Tibial artery (tissue), 4 donors: Measurements from ENCODE around the gene FUS.
"Not testable (repeated sequence)": the region's sequence is repeated elsewhere in the genome, so short reads cannot be mapped to it uniquely, and the experiment has no call there.

Experiments
- DNase-seq, 2 donors: peaks; one replicate each; pipeline ENCODE4 v3.0.0-alpha.2; 2019
- H3K27ac ChIP-seq, 2 donors: fragments of 200-600 bp; sonication (generic) in 1 of 2; 1 replicate in 1 of 2; 2 replicates in 1 of 2; pipeline ENCODE4 v1.5.1; 2018 to 2019; ENCODE audit warnings: mild to moderate bottlenecking in 1 of 2
- H3K27me3 ChIP-seq, 2 donors: fragments of 200-600 bp; sonication (generic) in 1 of 2; one replicate each; pipeline versions ENCODE4 v1.5.1 to v1.6.0; 2016 to 2019
- H3K36me3 ChIP-seq, 3 donors: fragments of 200-600 bp; sonication (generic) in 2 of 3; one replicate each; pipeline ENCODE4 v1.5.1; 2016 to 2019; ENCODE audit warnings: mild to moderate bottlenecking in 2 of 3
- H3K4me1 ChIP-seq, 4 donors: fragments of 200-600 bp; sonication (generic) in 2 of 4; 1 replicate in 3 of 4; 2 replicates in 1 of 4; pipeline ENCODE4 v1.5.1; 2016 to 2019
- H3K4me3 ChIP-seq, 2 donors: fragments of 200-600 bp; sonication (generic) in 1 of 2; 1 replicate in 1 of 2; 2 replicates in 1 of 2; pipeline ENCODE4 v1.5.1; 2018 to 2019; ENCODE audit warnings: mild to moderate bottlenecking in 2 of 2
- H3K9me3 ChIP-seq, 3 donors: fragments of 200-600 bp; sonication (generic) in 1 of 3; one replicate each; pipeline ENCODE4 v1.5.1; 2016 to 2019
- intact Hi-C: fragments of 100-400 bp; cut with DNase I; formaldehyde crosslinking; loops from one replicate; pipeline ENCODE4 v1.15.0; 2023; ENCODE audit warnings: low total_unique reads
- TF ChIP-seq, protein P1 (sequence below), 2 experiments: fragments of 200-600 bp in 1 of 2; fragments of 450-650 bp in 1 of 2; IDR thresholded peaks; one replicate each; pipeline ENCODE4 v1.5.1; 2017 to 2019; ENCODE audit warnings: antibody characterized with exemption in 2 of 2, mild to moderate bottlenecking in 1 of 2, moderate library complexity in 1 of 2

The FUS gene

DNA sequence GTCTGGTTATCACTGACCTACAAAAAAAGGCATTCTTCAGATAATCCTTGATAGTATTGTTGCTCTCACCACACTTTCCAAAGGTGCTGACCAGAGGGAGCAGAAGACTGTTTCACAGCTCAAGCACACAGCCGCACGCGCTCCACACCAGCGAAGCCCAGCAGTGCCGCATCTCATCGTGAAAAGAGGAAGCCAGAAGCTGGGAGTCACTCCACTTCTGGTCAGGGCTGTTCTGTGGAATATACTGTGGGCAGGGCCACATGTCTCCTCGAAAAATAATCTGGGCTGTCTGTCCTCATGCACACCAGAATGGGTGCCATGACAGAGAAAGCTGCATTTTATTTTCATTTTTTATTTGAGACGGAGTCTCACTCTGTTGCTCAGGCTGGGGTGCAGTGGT lies 22.8 kb upstream of the FUS start:
- TF ChIP-seq, protein P1, sequence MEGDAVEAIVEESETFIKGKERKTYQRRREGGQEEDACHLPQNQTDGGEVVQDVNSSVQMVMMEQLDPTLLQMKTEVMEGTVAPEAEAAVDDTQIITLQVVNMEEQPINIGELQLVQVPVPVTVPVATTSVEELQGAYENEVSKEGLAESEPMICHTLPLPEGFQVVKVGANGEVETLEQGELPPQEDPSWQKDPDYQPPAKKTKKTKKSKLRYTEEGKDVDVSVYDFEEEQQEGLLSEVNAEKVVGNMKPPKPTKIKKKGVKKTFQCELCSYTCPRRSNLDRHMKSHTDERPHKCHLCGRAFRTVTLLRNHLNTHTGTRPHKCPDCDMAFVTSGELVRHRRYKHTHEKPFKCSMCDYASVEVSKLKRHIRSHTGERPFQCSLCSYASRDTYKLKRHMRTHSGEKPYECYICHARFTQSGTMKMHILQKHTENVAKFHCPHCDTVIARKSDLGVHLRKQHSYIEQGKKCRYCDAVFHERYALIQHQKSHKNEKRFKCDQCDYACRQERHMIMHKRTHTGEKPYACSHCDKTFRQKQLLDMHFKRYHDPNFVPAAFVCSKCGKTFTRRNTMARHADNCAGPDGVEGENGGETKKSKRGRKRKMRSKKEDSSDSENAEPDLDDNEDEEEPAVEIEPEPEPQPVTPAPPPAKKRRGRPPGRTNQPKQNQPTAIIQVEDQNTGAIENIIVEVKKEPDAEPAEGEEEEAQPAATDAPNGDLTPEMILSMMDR (IDR thresholded peaks at IDR 0.05): no peak
- Histone ChIP-seq H3K36me3 (no peaks in the 10 kb centered on the region), H3K27me3 (peaks cover 0 to 26% of the 10 kb centered on the region in 2 donors), H3K4me3 (no peak overlapping the region), H3K4me1 (no peaks in the 10 kb centered on the region), H3K9me3 (no peaks in the 10 kb centered on the region), H3K27ac (no peak overlapping the region)
- intact Hi-C loops: no loop called here
- DNase-seq: peak in 1 of 2 donors; percentile 60

DNA sequence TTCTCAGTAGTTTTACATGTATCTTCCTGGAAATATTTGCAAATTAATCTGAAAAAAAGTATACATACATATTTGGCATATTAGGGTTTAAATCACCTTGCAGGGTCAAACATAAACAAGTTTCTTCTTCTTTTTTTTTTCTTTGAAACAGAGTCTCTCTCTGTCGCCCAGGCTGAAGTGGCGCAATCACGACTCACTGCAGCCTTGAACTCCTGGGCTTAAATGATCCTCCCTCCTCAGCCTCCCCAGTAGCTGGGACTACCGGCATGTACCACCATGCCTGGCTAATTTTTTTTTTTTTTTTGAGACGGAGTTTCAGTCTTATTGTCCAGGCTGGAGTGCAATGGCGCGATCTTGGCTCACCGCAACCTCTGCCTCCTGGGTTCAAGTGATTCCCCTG lies 12.6 kb upstream of the FUS start:
- Histone ChIP-seq H3K27ac (no peak overlapping the region), H3K36me3 (no peaks in the 10 kb centered on the region), H3K4me1 (no peaks in the 10 kb centered on the region), H3K4me3 (no peak overlapping the region), H3K27me3 (no peaks in the 10 kb centered on the region), H3K9me3 (no peaks in the 10 kb centered on the region)
- DNase-seq: no peak
- intact Hi-C loops: no loop called here
- TF ChIP-seq, protein P1 (IDR thresholded peaks at IDR 0.05): no peak

DNA sequence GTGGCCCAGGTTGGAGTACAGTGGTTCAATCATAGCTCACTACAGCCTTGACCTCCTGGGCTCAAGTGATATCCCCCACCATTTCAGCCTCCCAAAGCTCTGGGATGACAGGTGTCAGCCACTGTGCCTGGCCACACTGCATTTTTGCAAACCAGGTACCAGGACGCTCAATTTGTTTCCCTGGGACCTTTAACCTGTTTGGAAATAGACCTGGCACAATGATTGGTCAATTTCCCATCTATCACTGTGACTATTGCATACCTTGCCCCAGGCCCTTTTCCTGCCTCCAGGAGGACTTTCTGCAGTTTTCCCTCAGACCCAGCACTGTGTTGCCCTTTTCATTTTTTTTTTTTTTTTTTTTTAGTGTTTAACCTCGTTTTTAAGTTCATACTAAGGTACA lies 11.1 kb upstream of the FUS start:
- DNase-seq: no peak
- H3K27me3 ChIP-seq: no peaks in the 10 kb centered on the region
- H3K4me1 ChIP-seq: no peaks in the 10 kb centered on the region
- no peak overlapping the region for H3K4me3 ChIP-seq
- H3K36me3 ChIP-seq: no peaks in the 10 kb centered on the region
- H3K9me3 ChIP-seq: no peaks in the 10 kb centered on the region
- H3K27ac ChIP-seq: no peak overlapping the region
- TF ChIP-seq, protein P1 (IDR thresholded peaks at IDR 0.05): no peak
- intact Hi-C loops: no loop called here

DNA sequence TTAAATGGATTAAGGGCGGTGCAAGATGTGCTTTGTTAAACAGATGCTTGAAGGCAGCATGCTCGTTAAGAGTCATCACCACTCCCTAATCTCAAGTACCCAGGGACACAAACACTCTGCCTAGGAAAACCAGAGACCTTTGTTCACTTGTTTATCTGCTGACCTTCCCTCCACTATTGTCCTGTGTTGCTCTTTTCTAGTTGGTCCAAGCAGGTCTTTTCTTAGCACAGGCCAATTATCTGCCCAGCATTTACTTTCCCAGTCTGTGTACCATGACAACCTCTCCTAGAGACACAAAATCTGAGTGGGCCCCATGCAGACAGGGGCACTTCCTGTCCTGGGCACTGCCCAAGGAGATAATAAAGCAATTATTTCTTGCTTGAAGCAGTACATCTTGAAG lies 9.9 kb upstream of the FUS start:
- intact Hi-C loops, DNase-seq, H3K27ac ChIP-seq: not testable (repeated sequence)

DNA sequence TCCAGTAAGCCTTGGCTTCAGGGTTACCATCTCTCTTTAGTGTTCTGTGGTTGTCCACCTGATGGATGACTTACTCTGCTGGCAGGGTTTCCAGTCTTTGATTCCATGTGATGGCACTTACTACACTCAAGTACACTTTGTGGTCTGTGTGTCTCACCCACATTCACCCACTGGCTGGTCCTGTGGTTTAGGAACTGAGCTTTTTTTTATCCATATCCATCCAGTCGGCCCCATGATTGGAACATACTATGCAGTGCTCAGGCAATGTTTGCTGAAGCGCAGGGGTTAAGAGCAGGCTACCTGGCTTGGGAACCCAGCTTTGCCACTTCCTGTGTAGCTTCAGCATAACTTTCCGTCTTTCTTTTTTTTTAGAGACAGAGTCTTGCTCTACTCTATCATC lies 2.8 kb upstream of the FUS start:
- Histone ChIP-seq H3K27ac (no peak overlapping the region), H3K9me3 (no peaks in the 10 kb centered on the region), H3K36me3 (no peaks in the 10 kb centered on the region), H3K27me3 (no peaks in the 10 kb centered on the region), H3K4me3 (no peak overlapping the region), H3K4me1 (peaks cover 0 to 22% (median 17%) of the 10 kb centered on the region in 4 donors)
- no peak for DNase-seq
- TF ChIP-seq, protein P1 (IDR thresholded peaks at IDR 0.05): no peak
- intact Hi-C loops: no loop called here

More for the DNA sequence above, 9.9 kb upstream of the FUS start:
- H3K9me3 ChIP-seq, H3K27me3 ChIP-seq, H3K36me3 ChIP-seq, H3K4me1 ChIP-seq, H3K4me3 ChIP-seq: not testable (repeated sequence)

DNA sequence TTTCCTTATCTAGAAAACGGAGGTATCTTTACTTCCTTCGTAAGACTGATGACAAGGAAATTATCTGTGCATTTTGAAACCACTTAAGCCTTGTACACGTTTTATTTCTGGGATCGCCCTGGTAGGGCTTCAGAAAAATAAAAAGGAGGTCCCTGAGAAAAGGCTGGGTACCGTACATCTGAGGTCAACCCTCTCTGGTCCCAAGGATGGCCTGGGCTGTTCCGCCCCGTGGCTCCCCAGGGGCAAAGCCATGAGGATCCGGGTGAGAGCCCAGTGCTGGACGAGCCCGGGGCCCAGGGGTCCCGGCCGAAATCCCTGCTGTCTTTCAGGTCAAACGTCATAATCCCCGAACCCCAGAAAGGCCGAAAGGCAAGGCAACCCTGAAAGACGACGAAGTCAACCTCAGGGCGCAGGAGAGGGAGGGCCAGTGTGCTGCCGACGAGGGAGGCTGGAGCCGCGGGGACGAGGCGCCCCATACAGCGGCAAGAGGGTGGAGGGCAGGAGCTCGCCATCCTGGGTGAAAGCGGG lies 656 bp upstream of the FUS start:
- intact Hi-C loops: no loop called here
- no peaks in the 10 kb centered on the region for H3K27me3 ChIP-seq
- no peaks in the 10 kb centered on the region for H3K9me3 ChIP-seq
- H3K36me3 ChIP-seq: peaks cover 13 to 20% (median 20%) of the 10 kb centered on the region in 3 donors
- no peak for DNase-seq
- H3K4me1 ChIP-seq: peaks cover 0 to 39% (median 37%) of the 10 kb centered on the region in 4 donors
- TF ChIP-seq, protein P1 (IDR thresholded peaks at IDR 0.05): no peak
- H3K27ac ChIP-seq: peak overlapping the region; percentile 95 to 100
- H3K4me3 ChIP-seq: peak overlapping the region; percentile 78 to 100
